Cerebellar nuclear complex (tissue), 1 donor: ENCODE measurements around the gene ZBTB49.

Experiments used
- DNase-seq, 2 experiments: peaks; one replicate each; lab custom pipeline; 2025; lab: John Stamatoyannopoulos, UW

ZBTB49 gene

GRCh38 chr4:4277531-4277930 is 12.5 kb upstream of the ZBTB49 start:
- no peak for DNase-seq

- DNase-seq: no peak
Measured at GRCh38 chr4:4281787-4282186, 8.3 kb upstream of the ZBTB49 start.

- no peak for DNase-seq
Measured at GRCh38 chr4:4284827-4285618, 5.0 kb upstream of the ZBTB49 start.

- no peak for DNase-seq
Measured at GRCh38 chr4:4288098-4288497, 2.0 kb upstream of the ZBTB49 start.

- DNase-seq: no peak
Measured at GRCh38 chr4:4289055-4289454, 996 bp upstream of the ZBTB49 start.

- no peak for DNase-seq
Measured at GRCh38 chr4:4289597-4289940, 482 bp upstream of the ZBTB49 start.

- no peak for DNase-seq
Measured at GRCh38 chr4:4293279-4293678, 3.2 kb downstream of the ZBTB49 start.

- no peak for DNase-seq
Measured at GRCh38 chr4:4296283-4296846, 6.3 kb downstream of the ZBTB49 start.

GRCh38 chr4:4299006-4299405 is 9.0 kb downstream of the ZBTB49 start:
- no peak for DNase-seq

GRCh38 chr4:4302001-4302400 is 11.9 kb downstream of the ZBTB49 start:
- DNase-seq: no peak

- DNase-seq: no peak
Measured at GRCh38 chr4:4302416-4302815, 12.4 kb downstream of the ZBTB49 start.

GRCh38 chr4:4306920-4307319 is 16.9 kb downstream of the ZBTB49 start:
- no peak for DNase-seq

GRCh38 chr4:4308800-4309441 is 18.9 kb downstream of the ZBTB49 start:
- DNase-seq: no peak

- DNase-seq: no peak
Measured at GRCh38 chr4:4311193-4311592, 21.1 kb downstream of the ZBTB49 start.

- DNase-seq: no peak
Measured at GRCh38 chr4:4315461-4316149, 25.6 kb downstream of the ZBTB49 start.

- no peak for DNase-seq
Measured at GRCh38 chr4:4316150-4316495, 26.1 kb downstream of the ZBTB49 start.

GRCh38 chr4:4317496-4318232 is 27.6 kb downstream of the ZBTB49 start:
- no peak for DNase-seq

- no peak for DNase-seq
Measured at GRCh38 chr4:4320528-4320927, 30.5 kb downstream of the ZBTB49 start.

GRCh38 chr4:4320951-4321714 is 31.1 kb downstream of the ZBTB49 start:
- DNase-seq: no peak

GRCh38 chr4:4321951-4322688 is 32.1 kb downstream of the ZBTB49 start:
- no peak for DNase-seq
